H9 (cell line): ENCODE data around the gene VDAC1. TPM values are rescaled to one million over a fixed set of nuclear protein-coding genes. Genes with fewer than 3 reads are reported as not detected.

Experiments
- DNase-seq: peaks from one replicate; pipeline ENCODE4 v3.0.0-alpha.2; 2017
- H2AFZ ChIP-seq: one replicate; pipeline ENCODE4 v1.6.1; 2013; ENCODE audit warnings: mild to moderate bottlenecking, low read length, control low read depth, moderate library complexity
- H2AK5ac ChIP-seq: 2 replicates; pipeline ENCODE4 v1.6.1; 2013; ENCODE audit warnings: low read length, control low read depth, mixed read lengths; ENCODE audit not compliant: insufficient read length
- H2BK120ac ChIP-seq: one replicate; pipeline ENCODE4 v1.6.1; 2013; ENCODE audit warnings: low read depth, mild to moderate bottlenecking, low read length, control low read depth, inconsistent platforms; ENCODE audit not compliant: poor library complexity, severe bottlenecking
- H2BK12ac ChIP-seq: 2 replicates; pipeline ENCODE4 v1.6.1; 2013; ENCODE audit warnings: low read length, control low read depth, mixed read lengths, low read depth; ENCODE audit not compliant: insufficient read length
- H2BK15ac ChIP-seq: 2 replicates; pipeline ENCODE4 v1.6.1; 2013; ENCODE audit warnings: low read depth, low read length, control low read depth
- H2BK20ac ChIP-seq: one replicate; pipeline ENCODE4 v1.6.1; 2013; ENCODE audit warnings: low read depth, mild to moderate bottlenecking, low read length, control low read depth, inconsistent platforms; ENCODE audit not compliant: poor library complexity, severe bottlenecking
- H2BK5ac ChIP-seq: 2 replicates; pipeline ENCODE4 v1.6.1; 2013; ENCODE audit warnings: low read length, control low read depth, mixed read lengths; ENCODE audit not compliant: insufficient read length
- H3K14ac ChIP-seq: 2 replicates; pipeline ENCODE4 v1.6.1; 2013; ENCODE audit warnings: low read length, control low read depth; ENCODE audit not compliant: insufficient read depth
- H3K18ac ChIP-seq: 2 replicates; pipeline ENCODE4 v1.6.1; 2013; ENCODE audit warnings: low read depth, mild to moderate bottlenecking, mixed read lengths, low read length, control low read depth; ENCODE audit not compliant: insufficient read length
- H3K23ac ChIP-seq: 2 replicates; pipeline ENCODE4 v1.6.1; 2013; ENCODE audit warnings: low read length, control low read depth, mixed read lengths, low read depth; ENCODE audit not compliant: insufficient read length
- H3K23me2 ChIP-seq: 2 replicates; pipeline ENCODE4 v1.6.1; 2013; ENCODE audit warnings: low read depth, mild to moderate bottlenecking, mixed read lengths, low read length, control low read depth; ENCODE audit not compliant: insufficient read length, poor library complexity, severe bottlenecking
- H3K27ac ChIP-seq: 2 replicates; pipeline ENCODE4 v1.5.1; 2013; ENCODE audit warnings: low read length, control low read depth, mixed read lengths, low read depth; ENCODE audit not compliant: insufficient read length
- H3K27me3 ChIP-seq: 2 replicates; pipeline ENCODE4 v1.6.1; 2013; ENCODE audit warnings: low read length, control low read depth, inconsistent platforms; ENCODE audit not compliant: insufficient read depth
- H3K4ac ChIP-seq: 2 replicates; pipeline ENCODE4 v1.6.1; 2013; ENCODE audit warnings: low read depth, mild to moderate bottlenecking, control low read depth, inconsistent platforms, low read length, moderate library complexity
- H3K4me1 ChIP-seq: 2 replicates; pipeline ENCODE4 v1.6.1; 2013; ENCODE audit warnings: low read length, control low read depth, inconsistent platforms; ENCODE audit not compliant: insufficient read depth
- H3K4me2 ChIP-seq: 2 replicates; pipeline ENCODE4 v1.6.1; 2013; ENCODE audit warnings: low read length, control low read depth, mixed read lengths; ENCODE audit not compliant: insufficient read length, insufficient read depth
- H3K56ac ChIP-seq: 2 replicates; pipeline ENCODE4 v1.6.1; 2013; ENCODE audit warnings: low read depth, mild to moderate bottlenecking, mixed read lengths, low read length, control low read depth; ENCODE audit not compliant: insufficient read length
- H3K79me1 ChIP-seq: 2 replicates; pipeline ENCODE4 v1.6.1; 2013; ENCODE audit warnings: low read depth, mild to moderate bottlenecking, moderate library complexity, low read length, control low read depth, inconsistent platforms; ENCODE audit not compliant: insufficient read depth, poor library complexity, severe bottlenecking
- H3K79me2 ChIP-seq: 2 replicates; pipeline ENCODE4 v1.6.1; 2013; ENCODE audit warnings: low read length, control low read depth, inconsistent platforms; ENCODE audit not compliant: insufficient read depth
- H3K9ac ChIP-seq: 2 replicates; pipeline ENCODE4 v1.6.1; 2013; ENCODE audit warnings: low read length, control low read depth, mixed read lengths; ENCODE audit not compliant: insufficient read length; ENCODE audit errors: extremely low read depth
- H3K9me3 ChIP-seq: one replicate; pipeline ENCODE4 v1.6.1; 2013; ENCODE audit warnings: low read depth, low read length, inconsistent platforms; ENCODE audit not compliant: control insufficient read depth
- H3T11ph ChIP-seq: one replicate; pipeline ENCODE4 v1.6.1; 2013; ENCODE audit warnings: mild to moderate bottlenecking, low read length, control low read depth, inconsistent platforms
- H4K20me1 ChIP-seq: one replicate; pipeline ENCODE4 v1.6.1; 2013; ENCODE audit not compliant: control insufficient read depth, insufficient read length, insufficient read depth
- H4K5ac ChIP-seq: 2 replicates; pipeline ENCODE4 v1.6.1; 2013; ENCODE audit warnings: low read depth, mild to moderate bottlenecking, mixed read lengths, low read length, control low read depth; ENCODE audit not compliant: insufficient read length
- H4K8ac ChIP-seq: replicated peaks from 2 replicates; pipeline ENCODE4 v1.6.1; 2013; ENCODE audit warnings: low read length, control low read depth, mixed read lengths, low read depth; ENCODE audit not compliant: insufficient read length
- H4K91ac ChIP-seq: 2 replicates; pipeline ENCODE4 v1.6.1; 2013; ENCODE audit warnings: low read depth, mild to moderate bottlenecking, moderate library complexity, mixed read lengths, low read length, control low read depth; ENCODE audit not compliant: insufficient read length
- H3K27ac Mint-ChIP-seq, 3 experiments: 2 replicates in 2 of 3; 3 replicates in 1 of 3; pipeline ENCODE4 v1.8.0; 2020 to 2021; ENCODE audit warnings: mixed read lengths in 3 of 3, mild to moderate bottlenecking in 1 of 3, moderate library complexity in 1 of 3
- H3K27me3 Mint-ChIP-seq: 2 replicates; pipeline ENCODE4 v1.8.0; 2021; ENCODE audit warnings: low read depth, mild to moderate bottlenecking, moderate library complexity, mixed read lengths
- H3K36me3 Mint-ChIP-seq, 3 experiments: 2 replicates in 2 of 3; 3 replicates in 1 of 3; pipeline ENCODE4 v1.8.0; 2020 to 2021; ENCODE audit warnings: low read depth in 3 of 3, mixed read lengths in 3 of 3; ENCODE audit not compliant: insufficient read depth in 1 of 3
- H3K4me1 Mint-ChIP-seq, 2 experiments: 2 replicates each; pipeline ENCODE4 v1.8.0; 2020; ENCODE audit warnings: mixed read lengths in 2 of 2
- H3K4me3 Mint-ChIP-seq, 2 experiments: 2 replicates in 1 of 2; 3 replicates in 1 of 2; pipeline ENCODE4 v1.8.0; 2020 to 2021; ENCODE audit warnings: mild to moderate bottlenecking in 2 of 2, mixed read lengths in 2 of 2, moderate library complexity in 1 of 2
- H3K9me3 Mint-ChIP-seq, 2 experiments: 2 replicates in 1 of 2; 3 replicates in 1 of 2; pipeline ENCODE4 v1.8.0; 2020; ENCODE audit warnings: mild to moderate bottlenecking in 2 of 2, mixed read lengths in 2 of 2, moderate library complexity in 1 of 2
- WGBS: extraction: QIAGEN DNeasy Blood & Tissue Kit; methylation state at CpG from one replicate; pipeline ENCODE4 v1.1.7; 2013; ENCODE audit warnings: missing lambda C conversion rate, low lambda C conversion rate, mixed read lengths; ENCODE audit not compliant: insufficient read length; ENCODE audit errors: extremely low coverage; 5-methylcytosine and 5-hydroxymethylcytosine counted together
- total RNA-seq: library from RNA; stranded (reverse); gene quantifications from 2 replicates; pipeline ENCODE4 v1.2.1, GENCODE V29; 2021
- TF ChIP-seq, protein P1 (sequence below): fragments of 200-600 bp; sonication (generic); conservative IDR thresholded peaks from 3 replicates; pipeline ENCODE4 v1.8.0; 2021; ENCODE audit warnings: antibody characterized with exemption, mild to moderate bottlenecking

VDAC1 gene
- total RNA-seq, 1 experiment from 2014 or later, result 208 TPM

DNA sequence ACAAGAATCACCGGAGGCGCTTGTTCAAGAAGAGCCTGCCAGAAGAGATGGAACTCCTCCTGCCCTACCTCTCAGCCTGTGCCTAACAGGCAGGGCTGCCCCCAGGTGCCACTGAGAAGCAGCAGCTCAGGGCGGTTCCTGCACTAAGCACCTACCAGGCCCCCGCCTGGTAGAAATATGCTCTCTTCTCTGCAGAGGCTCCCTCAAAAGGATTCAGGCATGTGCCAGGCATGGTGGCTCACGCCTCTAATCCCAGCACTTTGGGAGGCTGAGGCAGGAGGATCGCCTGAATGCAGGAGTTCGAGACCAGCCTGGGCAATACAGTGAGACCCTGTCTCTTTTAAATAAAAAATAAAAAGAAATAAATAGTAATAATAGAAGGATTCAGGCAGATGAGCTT lies 6.0 kb downstream of the VDAC1 start:
- no peak overlapping the region for H2BK5ac ChIP-seq
- peaks cover 0 to 2% of the 10 kb centered on the region in 2 experiments; a peak in 1 of 5 replicates for H3K9me3 Mint-ChIP-seq
- H3K23me2 ChIP-seq, result peaks cover 9% of the 10 kb centered on the region
- no peak overlapping the region for H2AFZ ChIP-seq
- H4K91ac ChIP-seq, result no peak overlapping the region
- no peak overlapping the region for H4K8ac ChIP-seq
- H3K4me1 Mint-ChIP-seq, result peaks cover 60 to 62% of the 10 kb centered on the region in 2 experiments
- H3K4me2 ChIP-seq, result no peak overlapping the region
- no peak overlapping the region; the same call in 1 of the 2 replicates for H3K14ac ChIP-seq
- H3K27ac Mint-ChIP-seq, result no peak overlapping the region
- no peak overlapping the region for H3K23ac ChIP-seq
- no peak overlapping the region for H3K4ac ChIP-seq
- H3K79me1 ChIP-seq, result peaks cover 14% of the 10 kb centered on the region
- H3T11ph ChIP-seq, result no peak overlapping the region
- H4K5ac ChIP-seq, result no peak overlapping the region
- H2BK15ac ChIP-seq, result no peak overlapping the region
- no peak overlapping the region for H2BK20ac ChIP-seq
- no peak overlapping the region for H3K4me3 Mint-ChIP-seq
- H3K27ac ChIP-seq, result no peak overlapping the region
- H3K79me2 ChIP-seq, result peaks cover 88% of the 10 kb centered on the region
- H2BK120ac ChIP-seq, result no peak overlapping the region
- H3K18ac ChIP-seq, result no peak overlapping the region
- no peak overlapping the region for H3K9ac ChIP-seq
- peaks cover 14 to 26% (median 17%) of the 10 kb centered on the region in 3 experiments; a peak in 6 of 7 replicates for H3K36me3 Mint-ChIP-seq
- H3K9me3 ChIP-seq, result no peaks in the 10 kb centered on the region
- H3K27me3 ChIP-seq, result no peaks in the 10 kb centered on the region
- H4K20me1 ChIP-seq, result peaks cover 5% of the 10 kb centered on the region
- H2BK12ac ChIP-seq, result no peak overlapping the region
- H3K27me3 Mint-ChIP-seq, result no peaks in the 10 kb centered on the region
- DNase-seq, result no peak
- no peak overlapping the region for H2AK5ac ChIP-seq
- TF ChIP-seq, protein P1, sequence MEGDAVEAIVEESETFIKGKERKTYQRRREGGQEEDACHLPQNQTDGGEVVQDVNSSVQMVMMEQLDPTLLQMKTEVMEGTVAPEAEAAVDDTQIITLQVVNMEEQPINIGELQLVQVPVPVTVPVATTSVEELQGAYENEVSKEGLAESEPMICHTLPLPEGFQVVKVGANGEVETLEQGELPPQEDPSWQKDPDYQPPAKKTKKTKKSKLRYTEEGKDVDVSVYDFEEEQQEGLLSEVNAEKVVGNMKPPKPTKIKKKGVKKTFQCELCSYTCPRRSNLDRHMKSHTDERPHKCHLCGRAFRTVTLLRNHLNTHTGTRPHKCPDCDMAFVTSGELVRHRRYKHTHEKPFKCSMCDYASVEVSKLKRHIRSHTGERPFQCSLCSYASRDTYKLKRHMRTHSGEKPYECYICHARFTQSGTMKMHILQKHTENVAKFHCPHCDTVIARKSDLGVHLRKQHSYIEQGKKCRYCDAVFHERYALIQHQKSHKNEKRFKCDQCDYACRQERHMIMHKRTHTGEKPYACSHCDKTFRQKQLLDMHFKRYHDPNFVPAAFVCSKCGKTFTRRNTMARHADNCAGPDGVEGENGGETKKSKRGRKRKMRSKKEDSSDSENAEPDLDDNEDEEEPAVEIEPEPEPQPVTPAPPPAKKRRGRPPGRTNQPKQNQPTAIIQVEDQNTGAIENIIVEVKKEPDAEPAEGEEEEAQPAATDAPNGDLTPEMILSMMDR, result no peak
- no peak overlapping the region for H3K56ac ChIP-seq
- H3K4me1 ChIP-seq, result peaks cover 6% of the 10 kb centered on the region; the same call in 1 of the 2 replicates
- WGBS, result no CpG with 5 or more reads among the region's 7 CpGs
